Stimulated activated CD8-positive, alpha-beta memory T cell treated with anti-CD3 and anti-CD28 coated beads, Interleukin-4, amount 100 ng/mL, for 48 hours (primary cell): ENCODE measurements around the gene NFIL3.
"Not testable (repeated sequence)": the region's sequence is repeated elsewhere in the genome, so short reads cannot be mapped to it uniquely, and the experiment has no call there.

Experiments
- DNase-seq: peaks from one replicate; pipeline ENCODE4 v3.0.0-alpha.2; 2020

Gene NFIL3

GRCh38 chr9:91391818-91392217 lies 31.8 kb downstream of the NFIL3 start:
- no peak for DNase-seq

- no peak for DNase-seq
Observed at GRCh38 chr9:91391412-91391811, 32.2 kb downstream of the NFIL3 start.

- DNase-seq, result not testable (repeated sequence)
Observed at GRCh38 chr9:91389686-91390085, 33.9 kb downstream of the NFIL3 start.

- DNase-seq, result no peak
Observed at GRCh38 chr9:91386765-91387164, 36.9 kb downstream of the NFIL3 start.

- no peak for DNase-seq
Observed at GRCh38 chr9:91384954-91385353, 38.7 kb downstream of the NFIL3 start.

GRCh38 chr9:91383577-91383976 lies 40.1 kb downstream of the NFIL3 start:
- DNase-seq, result no peak

- DNase-seq, result no peak
Observed at GRCh38 chr9:91382298-91382697, 41.3 kb downstream of the NFIL3 start.

- DNase-seq, result no peak
Observed at GRCh38 chr9:91379426-91379825, 44.2 kb downstream of the NFIL3 start.

GRCh38 chr9:91378695-91379127 lies 44.9 kb downstream of the NFIL3 start:
- DNase-seq, result no peak

GRCh38 chr9:91378054-91378453 lies 45.6 kb downstream of the NFIL3 start:
- not testable (repeated sequence) for DNase-seq

- no peak for DNase-seq
Observed at GRCh38 chr9:91376239-91376638, 47.4 kb downstream of the NFIL3 start.

GRCh38 chr9:91374939-91375338 lies 48.7 kb downstream of the NFIL3 start:
- no peak for DNase-seq

GRCh38 chr9:91371894-91372293 lies 51.7 kb downstream of the NFIL3 start:
- no peak for DNase-seq

GRCh38 chr9:91370006-91370405 lies 53.6 kb downstream of the NFIL3 start:
- not testable (repeated sequence) for DNase-seq

- no peak for DNase-seq
Observed at GRCh38 chr9:91364702-91365101, 58.9 kb downstream of the NFIL3 start.

- DNase-seq, result no peak
Observed at GRCh38 chr9:91364005-91364404, 59.6 kb downstream of the NFIL3 start.

- DNase-seq, result no peak
Observed at GRCh38 chr9:91362051-91362611, 61.5 kb downstream of the NFIL3 start.

- peak; percentile 90 for DNase-seq
Observed at GRCh38 chr9:91361291-91362050, 62.2 kb downstream of the NFIL3 start, which contains the start of gene AUH. AUH (minus strand) TSS chr9:91361918; CDS start chr9:91361889, 29 bp downstream.

- DNase-seq, result no peak
Observed at GRCh38 chr9:91360551-91361290, 62.9 kb downstream of the NFIL3 start.

- no peak for DNase-seq
Observed at GRCh38 chr9:91359734-91360470, 63.7 kb downstream of the NFIL3 start.

- DNase-seq, result no peak
Observed at GRCh38 chr9:91359083-91359482, 64.5 kb downstream of the NFIL3 start.
